H1 (cell line): ENCODE data around the gene TNF. TPM values are rescaled to one million over a fixed set of nuclear protein-coding genes. Genes with fewer than 3 reads are reported as not detected.

Experiments
- CTCF ChIA-PET: fragments of 300-600 bp; sonication (Branson Sonifier 250); formaldehyde crosslinking; loops from one replicate; lab custom pipeline; 2021; ENCODE audit not compliant: partially characterized antibody; lab: Charles Lee
- POLR2A ChIA-PET: fragments of 300-600 bp; sonication (Branson Sonifier 250); formaldehyde crosslinking; loops from one replicate; lab custom pipeline; 2021; ENCODE audit warnings: inconsistent platforms; ENCODE audit not compliant: partially characterized antibody; lab: Charles Lee
- DNase-seq, 2 experiments: peaks; one replicate each; pipeline versions ENCODE4 v3.0.0 to v3.0.0-alpha.2; 2010 to 2022; ENCODE audit warnings: low spot score in 2 of 2, low read depth in 1 of 2, mixed read lengths in 1 of 2
- FAIRE-seq: peaks from 2 replicates; lab custom pipeline; 2011; peaks lifted over from hg19 to GRCh38; lab: Jason Lieb, UNC
- H2AFZ ChIP-seq: 2 replicates; pipeline ENCODE4 v1.8.1; 2012; ENCODE audit warnings: low read length, inconsistent platforms
- H2AK5ac ChIP-seq: 2 replicates; pipeline ENCODE4 v1.6.1; 2013; ENCODE audit warnings: low read depth, low read length
- H2BK120ac ChIP-seq: replicated peaks from 2 replicates; pipeline ENCODE3; 2013; ENCODE audit warnings: low read depth, low read length, inconsistent platforms
- H2BK12ac ChIP-seq: 2 replicates; pipeline ENCODE4 v1.6.1; 2013; ENCODE audit warnings: low read depth, low read length
- H2BK15ac ChIP-seq: 2 replicates; pipeline ENCODE4 v1.6.1; 2013; ENCODE audit warnings: low read length
- H2BK20ac ChIP-seq: 2 replicates; pipeline ENCODE4 v1.6.1; 2013; ENCODE audit warnings: low read length
- H2BK5ac ChIP-seq: 2 replicates; pipeline ENCODE4 v1.6.1; 2013; ENCODE audit warnings: low read depth, low read length
- H3K14ac ChIP-seq: 2 replicates; pipeline ENCODE4 v1.6.1; 2013; ENCODE audit warnings: inconsistent platforms; ENCODE audit not compliant: insufficient read length
- H3K18ac ChIP-seq: 2 replicates; pipeline ENCODE4 v1.6.1; 2013; ENCODE audit warnings: low read length; ENCODE audit errors: extremely low read depth
- H3K23ac ChIP-seq: 2 replicates; pipeline ENCODE4 v1.6.1; 2013; ENCODE audit warnings: inconsistent platforms; ENCODE audit not compliant: insufficient read length
- H3K23me2 ChIP-seq: 2 replicates; pipeline ENCODE4 v1.6.1; 2013; ENCODE audit warnings: low read depth, low read length
- H3K27ac ChIP-seq: 2 replicates; pipeline ENCODE4 v1.6.1; 2011; ENCODE audit warnings: low read depth, low read length, inconsistent platforms
- H3K27me3 ChIP-seq, 4 experiments: replicated peaks in 1 of 4; 1 replicate in 1 of 4; 2 replicates in 3 of 4; pipeline versions ENCODE4 v1.6.1 to v1.8.1; 2011 to 2013; ENCODE audit warnings: low read length in 3 of 4, mild to moderate bottlenecking in 3 of 4, inconsistent platforms in 2 of 4, mixed read lengths in 2 of 4, moderate library complexity in 1 of 4; ENCODE audit not compliant: control insufficient read depth in 3 of 4, insufficient read depth in 3 of 4; ENCODE audit errors: extremely low read depth in 1 of 4
- H3K36me3 ChIP-seq, 4 experiments: 2 replicates each; pipeline versions ENCODE4 v1.6.1 to v1.8.1; 2011 to 2013; ENCODE audit warnings: mild to moderate bottlenecking in 4 of 4, low read length in 3 of 4, moderate library complexity in 2 of 4, control low read depth in 1 of 4, inconsistent platforms in 1 of 4; ENCODE audit not compliant: insufficient read depth in 4 of 4, control insufficient read depth in 2 of 4
- H3K4ac ChIP-seq: replicated peaks from 2 replicates; pipeline ENCODE3; 2013; ENCODE audit warnings: low read length, low read depth, mixed read lengths, inconsistent platforms; ENCODE audit not compliant: insufficient read length
- H3K4me1 ChIP-seq, 4 experiments: replicated peaks in 1 of 4; 1 replicate in 1 of 4; 2 replicates in 3 of 4; pipeline versions ENCODE4 v1.6.1 to v1.8.1; 2011 to 2013; ENCODE audit warnings: low read length in 3 of 4, inconsistent platforms in 2 of 4, mixed read lengths in 1 of 4; ENCODE audit not compliant: insufficient read depth in 4 of 4, control insufficient read depth in 3 of 4
- H3K4me2 ChIP-seq, 2 experiments: 2 replicates each; pipeline versions ENCODE4 v1.6.1 to v1.8.1; 2011 to 2013; ENCODE audit warnings: low read depth in 2 of 2, low read length in 2 of 2, control low read depth in 1 of 2, inconsistent platforms in 1 of 2, mild to moderate bottlenecking in 1 of 2; ENCODE audit not compliant: insufficient read depth in 1 of 2
- H3K4me3 ChIP-seq, 4 experiments: fragments of 200-600, 300-600 bp in 1 of 4; sonication (generic), shearing (Covaris generic), sonication (Bioruptor Twin) in 1 of 4; 2 replicates each; pipeline versions ENCODE4 v1.5.1 to v1.8.1; 2011 to 2016; ENCODE audit warnings: low read length in 4 of 4, low read depth in 3 of 4, control low read depth in 2 of 4, inconsistent platforms in 2 of 4, mild to moderate bottlenecking in 2 of 4, mixed read lengths in 1 of 4, moderate library complexity in 1 of 4; ENCODE audit not compliant: insufficient read depth in 2 of 4; ENCODE audit errors: extremely low read depth in 1 of 4
- H3K56ac ChIP-seq: replicated peaks from 2 replicates; pipeline ENCODE3; 2013; ENCODE audit warnings: low read depth, mild to moderate bottlenecking, mixed read lengths, low read length, inconsistent platforms; ENCODE audit not compliant: insufficient read length
- H3K79me1 ChIP-seq: 2 replicates; pipeline ENCODE4 v1.6.1; 2013; ENCODE audit warnings: low read depth, low read length, control low read depth
- H3K79me2 ChIP-seq, 2 experiments: 2 replicates each; pipeline versions ENCODE4 v1.6.1 to v1.8.1; 2012 to 2013; ENCODE audit warnings: low read length in 2 of 2, mild to moderate bottlenecking in 2 of 2, inconsistent platforms in 1 of 2; ENCODE audit not compliant: insufficient read depth in 2 of 2, control insufficient read depth in 1 of 2
- H3K9ac ChIP-seq, 4 experiments: replicated peaks in 1 of 4; 1 replicate in 1 of 4; 2 replicates in 3 of 4; pipeline versions ENCODE4 v1.6.1 to v1.8.1; 2011 to 2013; ENCODE audit warnings: low read depth in 3 of 4, low read length in 3 of 4, control low read depth in 2 of 4, mild to moderate bottlenecking in 2 of 4, moderate library complexity in 2 of 4, inconsistent platforms in 1 of 4; ENCODE audit errors: extremely low read depth in 1 of 4
- H3K9me3 ChIP-seq, 2 experiments: 2 replicates each; pipeline versions ENCODE4 v1.6.1 to v1.8.1; 2012 to 2013; ENCODE audit warnings: mild to moderate bottlenecking in 2 of 2, moderate library complexity in 2 of 2, control low read depth in 1 of 2, inconsistent platforms in 1 of 2, low read depth in 1 of 2, low read length in 1 of 2, mixed read lengths in 1 of 2; ENCODE audit not compliant: insufficient read depth in 2 of 2
- H4K20me1 ChIP-seq, 2 experiments: replicated peaks in 1 of 2; 2 replicates each; pipeline versions ENCODE3 to v1.8.1; 2011 to 2013; ENCODE audit warnings: inconsistent platforms in 2 of 2, low read length in 2 of 2, mild to moderate bottlenecking in 1 of 2; ENCODE audit not compliant: insufficient read depth in 2 of 2, control insufficient read depth in 1 of 2
- H4K5ac ChIP-seq: 2 replicates; pipeline ENCODE4 v1.6.1; 2013; ENCODE audit warnings: low read length, low read depth, mixed read lengths, inconsistent platforms; ENCODE audit not compliant: insufficient read length
- H4K8ac ChIP-seq: 2 replicates; pipeline ENCODE4 v1.8.0; 2013; ENCODE audit warnings: mild to moderate bottlenecking, moderate library complexity, low read length, inconsistent platforms; ENCODE audit not compliant: insufficient read depth; ENCODE audit errors: extremely low read depth
- H4K91ac ChIP-seq: replicated peaks from 2 replicates; pipeline ENCODE3; 2013; ENCODE audit warnings: low read length, mixed read lengths, inconsistent platforms; ENCODE audit not compliant: insufficient read length
- CTBP2 ChIP-seq: IDR thresholded peaks from 2 replicates; pipeline ENCODE4 v1.7.0; 2011; ENCODE audit warnings: borderline replicate concordance, mild to moderate bottlenecking, moderate library complexity, mixed read lengths, low read length; ENCODE audit not compliant: insufficient read depth, insufficient read length
- RAD21 ChIP-seq, 2 experiments: IDR thresholded peaks in 1 of 2; conservative IDR thresholded peaks in 1 of 2; 2 replicates each; pipeline ENCODE4 v1.6.1; 2011; ENCODE audit warnings: low read depth in 2 of 2, low read length in 2 of 2, improper control_type of control experiment in 1 of 2, inconsistent platforms in 1 of 2, mild to moderate bottlenecking in 1 of 2, moderate library complexity in 1 of 2
- TAF7 ChIP-seq: optimal IDR thresholded peaks from 2 replicates; pipeline ENCODE3; 2011; ENCODE audit warnings: low read depth, mild to moderate bottlenecking, inconsistent platforms, low read length, moderate library complexity, borderline replicate concordance
- WGBS, 2 experiments: shearing (Covaris generic) in 1 of 2; methylation state at CpG; one replicate each; pipeline versions ENCODE4 v1.1.6 to v1.1.7; 2013 to 2015; ENCODE audit warnings: low lambda C conversion rate in 2 of 2, mixed read lengths in 2 of 2, inconsistent platforms in 1 of 2, low coverage in 1 of 2, missing lambda C conversion rate in 1 of 2; ENCODE audit not compliant: insufficient replicate concordance in 2 of 2, insufficient coverage in 1 of 2, insufficient read length in 1 of 2; ENCODE audit errors: extremely low coverage in 1 of 2, missing lambda C conversion rate in 1 of 2; 5-methylcytosine and 5-hydroxymethylcytosine counted together
- polyA plus RNA-seq, 7 experiments: library from polyadenylated mRNA; depleted of rRNA in 3 of 7; stranded (reverse) in 5 of 7; unstranded in 2 of 7; fragments of >200 nt in 5 of 7; fragments of 200-250 nt in 2 of 7; gene quantifications; 1 replicate in 5 of 7; 2 replicates in 1 of 7; 4 replicates in 1 of 7; pipeline versions ENCODE4 v1.2.1 to v1.2.3, GENCODE V29; 2011 to 2013; ENCODE audit warnings: missing spikeins in 2 of 7, mixed read lengths in 2 of 7
- total RNA-seq: library from RNA; stranded (reverse); fragmentation: NEBNext Ultra II Directional; extraction: Animal tissue kit (Norgen Biotek cat#: 25700); gene quantifications from 2 replicates; pipeline ENCODE4 v1.2.1, GENCODE V29; 2021

TNF gene
- total and polyA plus RNA-seq, 2 of the 8 experiments (the other 6 are each of a cell fraction or from before 2014, with no cell fraction given), result not detected

DNA sequence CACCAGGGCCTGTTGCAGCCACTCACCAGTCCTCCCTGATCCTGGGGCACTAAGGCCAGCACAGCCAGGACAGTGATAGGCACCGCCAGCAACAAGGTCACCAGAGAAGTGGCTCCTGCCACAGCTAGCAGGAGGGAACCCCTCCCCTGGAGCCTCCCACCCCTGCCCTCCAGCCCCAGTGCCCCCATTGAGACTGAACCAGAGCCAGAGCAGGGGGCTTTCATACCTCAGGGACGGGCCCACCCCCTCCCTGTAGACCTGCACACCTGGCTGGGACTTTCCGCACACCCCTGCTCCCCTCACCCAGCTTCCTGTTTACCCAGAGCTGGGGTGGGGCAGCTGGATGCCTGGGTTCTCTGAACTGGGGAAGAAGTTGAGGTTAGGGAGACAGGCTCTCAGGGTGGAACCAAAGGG is 6.9 kb downstream of the TNF start, which contains the start of gene LTB:
Gene LTB, minus strand, starts transcription at position 195 of the 414 bp plus-strand sequence. Its CDS starts 7 bp downstream, at position 188.
- Histone ChIP-seq H4K20me1 (no peaks in the 10 kb centered on the region), H2BK5ac (peak within 1 kb of the TSS; percentile 35; the same call in 1 of the 2 replicates)
- 88% methylated on average over 3 of the region's 3 CpGs; no CpG with 5 or more reads in 1 of the 2 experiments for WGBS, 2 experiments

More for the DNA sequence above, 6.9 kb downstream of the TNF start, which contains the start of gene LTB:
- H2BK15ac ChIP-seq, result 0 out of 2 replicates have a peak within 1 kb of the TSS, but pooled peaks have one; percentile 88
- H3K4ac ChIP-seq, result peak within 1 kb of the TSS; percentile 61
- H3K23me2 ChIP-seq, result peaks cover 9% of the 10 kb centered on the region; the same call in 1 of the 2 replicates
- no peak within 1 kb of the TSS for H3K27ac ChIP-seq
- H3K23ac ChIP-seq, result no peak within 1 kb of the TSS
- H3K4me2 ChIP-seq, result peak within 1 kb of the TSS; percentile 62 to 84
- peaks cover 0 to 6% (median 6%) of the 10 kb centered on the region in 4 experiments; a peak in 6 of 7 replicates for H3K4me1 ChIP-seq
- peak within 1 kb of the TSS; percentile 79 for H2AFZ ChIP-seq
- 0 out of 2 replicates have a peak within 1 kb of the TSS, but pooled peaks have one; percentile 3 for H2BK20ac ChIP-seq
- no peak within 1 kb of the TSS for H2BK120ac ChIP-seq
- H3K79me2 ChIP-seq, result no peaks in the 10 kb centered on the region
- H2AK5ac ChIP-seq, result no peak within 1 kb of the TSS; the same call in 1 of the 2 replicates
- POLR2A ChIA-PET, result interaction anchor here (0.8 to 12.2 kb wide), 14 partner anchors 11 to 252 kb away, joined by 3 to 110 read pairs (median 5); partner anchors contain the start of genes ATP6V1G2, DDX39B, GPANK1 and NCR3
- DNase-seq, result no peak
- peak within 1 kb of the TSS; percentile 32 for H3K56ac ChIP-seq
- peak within 1 kb of the TSS; percentile 75; the same call in 1 of the 2 replicates for H2BK12ac ChIP-seq
- H3K9ac ChIP-seq, result peak within 1 kb of the TSS in 3 of 4 experiments; percentile 22 to 57 (median 51); a peak in 5 of 7 replicates
- H4K8ac ChIP-seq, result no peak within 1 kb of the TSS; the same call in 1 of the 2 replicates
- no peaks in the 10 kb centered on the region for H3K9me3 ChIP-seq
- peaks cover 0 to 8% (median 7%) of the 10 kb centered on the region in 4 experiments; a peak in 5 of 7 replicates for H3K27me3 ChIP-seq
- no peak for FAIRE-seq
- CTCF ChIA-PET, result interaction anchor here (0.5 to 22.0 kb wide), 10 partner anchors 0 to 61 kb away, joined by 3 to 640 read pairs (median 15); partner anchors contain the start of genes ATP6V1G2, LST1, LTB and NCR3
- H3K4me3 ChIP-seq, result peak within 1 kb of the TSS; percentile 54 to 89 (median 80)
- no peaks in the 10 kb centered on the region for H3K36me3 ChIP-seq
- TF ChIP-seq RAD21 (IDR thresholded peaks at IDR 0.05 in 1 of 2, conservative IDR thresholded peaks at IDR 0.05 in 1 of 2; ENCODE audit: low read depth in 2 of 2, low read length in 2 of 2) (no peak), CTBP2 (no peak), TAF7 (no peak)
- TF ChIP-seq, all 59 proteins: peak for 0
- peak within 1 kb of the TSS; percentile 71 for H3K18ac ChIP-seq
- no peak within 1 kb of the TSS for H4K91ac ChIP-seq
- no peaks in the 10 kb centered on the region for H3K79me1 ChIP-seq
- H4K5ac ChIP-seq, result no peak within 1 kb of the TSS
- H3K14ac ChIP-seq, result no peak within 1 kb of the TSS
